Choroid plexus epithelial cell (primary cell): ENCODE data around the gene CLEC2B.

ENCODE experiments used
- DNase-seq: peaks from one replicate; pipeline ENCODE4 v3.0.0-alpha.2; 2010; ENCODE audit warnings: low read depth
- H3K4me3 ChIP-seq: 2 replicates; pipeline ENCODE4 v1.5.1; 2011; ENCODE audit warnings: low read depth, mild to moderate bottlenecking, control low read depth, low read length, moderate library complexity
- CTCF ChIP-seq: conservative IDR thresholded peaks from 2 replicates; pipeline ENCODE4 v1.5.1; 2011; ENCODE audit warnings: low read depth, mild to moderate bottlenecking, control low read depth, inconsistent platforms, low read length, moderate library complexity

Gene CLEC2B

GRCh38 chr12:9864913-9865675 lies 4.1 kb downstream of the CLEC2B start:
- DNase-seq = no peak
- no peak for TF ChIP-seq CTCF
- peak overlapping the region; percentile 35 for H3K4me3 ChIP-seq

GRCh38 chr12:9858135-9858534 lies 11.0 kb downstream of the CLEC2B start:
- no peak overlapping the region for H3K4me3 ChIP-seq
- DNase-seq = no peak
- no peak for TF ChIP-seq CTCF

DNA sequence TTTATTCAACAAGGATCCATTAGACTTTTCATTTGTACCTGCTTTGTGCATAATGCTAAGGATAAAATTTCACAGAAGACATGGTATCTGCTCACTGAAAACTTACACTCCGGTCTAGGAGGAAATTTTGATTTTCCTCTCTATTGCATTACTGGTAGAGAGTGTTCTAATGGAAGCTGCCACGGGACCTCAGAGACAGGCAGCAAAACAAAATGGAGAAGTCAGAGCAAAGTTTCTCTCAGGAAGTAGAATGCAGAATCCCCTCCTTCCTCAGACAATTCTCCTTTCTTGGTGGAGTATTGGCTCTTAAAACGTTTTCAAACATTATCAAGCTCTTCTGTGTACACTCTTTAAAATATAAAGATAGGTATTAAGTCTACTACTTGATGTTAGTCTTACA lies 12.3 kb downstream of the CLEC2B start:
- TF ChIP-seq CTCF = no peak
- no peak for DNase-seq
- no peak overlapping the region for H3K4me3 ChIP-seq

DNA sequence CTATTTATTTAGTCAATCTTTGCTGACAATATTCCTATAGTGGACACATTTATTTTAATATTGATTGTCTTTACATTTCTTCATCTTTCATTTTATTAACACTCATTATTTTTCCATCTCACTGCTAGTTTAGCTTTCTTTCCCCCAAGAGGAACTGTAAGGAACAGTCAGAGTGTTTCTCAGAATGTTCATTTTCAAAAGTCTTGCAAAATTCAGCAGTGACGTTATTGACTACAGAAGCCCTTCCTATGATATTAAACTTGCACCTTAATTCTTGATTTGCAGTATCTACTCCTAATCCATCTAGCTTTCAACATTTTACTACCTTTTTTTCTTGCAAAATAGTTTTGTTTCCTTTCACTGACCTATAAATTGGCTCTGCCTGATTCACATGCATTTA lies 13.0 kb downstream of the CLEC2B start:
- H3K4me3 ChIP-seq = no peak overlapping the region
- no peak for TF ChIP-seq CTCF
- no peak for DNase-seq

DNA sequence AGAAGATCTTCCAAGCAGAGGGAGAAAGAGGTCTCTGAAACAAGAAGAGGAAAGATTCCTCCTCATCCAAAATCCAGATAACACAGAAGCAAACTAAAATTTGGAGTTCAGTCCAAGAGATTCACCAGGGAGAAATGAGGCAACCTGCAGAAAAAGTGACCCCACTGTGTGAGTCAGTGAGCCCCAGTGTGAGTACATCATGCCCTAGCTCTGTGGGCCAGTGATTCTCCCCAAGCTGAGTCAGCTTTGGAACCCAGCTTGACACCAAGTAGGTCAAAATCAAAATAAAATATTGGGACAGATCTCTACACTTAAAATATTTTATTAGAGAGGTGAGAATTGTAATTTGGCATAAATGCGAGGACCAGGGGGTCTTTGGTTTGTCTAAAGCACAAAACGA lies 17.2 kb downstream of the CLEC2B start:
- TF ChIP-seq CTCF = no peak
- H3K4me3 ChIP-seq = no peak overlapping the region
- peak; percentile 17 for DNase-seq

DNA sequence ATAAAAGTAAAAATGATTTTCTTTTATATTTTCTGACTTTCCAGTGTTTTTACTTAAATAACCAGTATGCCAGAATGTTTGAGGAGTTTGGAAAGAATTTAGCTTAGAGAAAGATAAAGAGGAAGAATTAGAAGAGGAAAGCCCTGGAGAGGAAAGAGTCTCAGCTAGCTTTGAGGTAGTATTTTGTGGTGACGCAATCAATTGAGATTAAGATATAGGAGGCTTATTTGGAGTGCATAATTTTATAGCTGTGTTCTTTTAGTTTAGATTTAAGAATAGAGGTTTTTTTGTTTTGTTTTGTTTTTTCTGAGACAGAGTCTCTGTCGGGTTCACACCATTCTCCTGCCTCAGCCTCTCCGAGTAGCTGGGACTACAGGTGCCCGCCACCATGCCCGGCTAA lies 18.1 kb downstream of the CLEC2B start:
- no peak for TF ChIP-seq CTCF
- no peak overlapping the region for H3K4me3 ChIP-seq
- no peak for DNase-seq

- no peak for TF ChIP-seq CTCF
- no peak overlapping the region for H3K4me3 ChIP-seq
- no peak for DNase-seq
These were observed 20.3 kb downstream of the CLEC2B start for GRCh38 chr12:9848899-9849298.
